CD4-positive, alpha-beta memory T cell (primary cell): ENCODE measurements around the gene RRAS2. TPM values are rescaled to one million over a fixed set of nuclear protein-coding genes. Genes with fewer than 3 reads are reported as not detected.
"Not testable (repeated sequence)": the region's sequence is repeated elsewhere in the genome, so short reads cannot be mapped to it uniquely, and the experiment has no call there.

Experiments used
- CTCF ChIA-PET: fragments of 350-600 bp; sonication (Branson Sonifier 250); formaldehyde crosslinking; loops from one replicate; lab custom pipeline; 2021; ENCODE audit warnings: inconsistent platforms; ENCODE audit not compliant: partially characterized antibody; lab: Charles Lee
- POLR2A ChIA-PET: fragments of 350-600 bp; sonication (Branson Sonifier 250); formaldehyde crosslinking; loops from one replicate; lab custom pipeline; 2021; ENCODE audit not compliant: partially characterized antibody; lab: Charles Lee
- DNase-seq, 5 donors: peaks; one replicate each; pipeline versions ENCODE4 v3.0.0 to v3.0.0-alpha.2; 2020 to 2022; ENCODE audit warnings: mixed read lengths in 1 of 5
- H3K27ac ChIP-seq: one replicate; pipeline ENCODE4 v1.7.0; 2013; ENCODE audit warnings: low read depth, low read length
- H3K27me3 ChIP-seq: 2 replicates; pipeline ENCODE4 v1.7.0; 2013; ENCODE audit warnings: mild to moderate bottlenecking, low read length, moderate library complexity; ENCODE audit not compliant: insufficient read depth
- H3K36me3 ChIP-seq: 2 replicates; pipeline ENCODE4 v1.7.0; 2013; ENCODE audit warnings: mild to moderate bottlenecking, low read length, moderate library complexity; ENCODE audit not compliant: insufficient read depth
- H3K4me1 ChIP-seq: 2 replicates; pipeline ENCODE4 v1.7.0; 2013; ENCODE audit warnings: mild to moderate bottlenecking, low read length, moderate library complexity; ENCODE audit not compliant: insufficient read depth
- H3K4me3 ChIP-seq, 2 donors: one replicate each; pipeline ENCODE4 v1.7.0; 2013; ENCODE audit warnings: low read length in 2 of 2, mild to moderate bottlenecking in 1 of 2
- H3K9me3 ChIP-seq, 2 donors: one replicate each; pipeline ENCODE4 v1.7.0; 2013; ENCODE audit warnings: low read length in 2 of 2, control low read depth in 1 of 2; ENCODE audit not compliant: control insufficient read depth in 1 of 2
- H3K27ac Mint-ChIP-seq, 7 donors: one replicate each; pipeline ENCODE4 v1.8.0; 2020 to 2021; ENCODE audit warnings: mixed read lengths in 7 of 7, mild to moderate bottlenecking in 6 of 7, inconsistent platforms in 3 of 7, moderate library complexity in 3 of 7
- H3K27me3 Mint-ChIP-seq, 2 donors: one replicate each; pipeline ENCODE4 v1.8.0; 2020 to 2021; ENCODE audit warnings: mixed read lengths in 2 of 2
- H3K36me3 Mint-ChIP-seq, 2 donors: one replicate each; pipeline ENCODE4 v1.8.0; 2020 to 2021; ENCODE audit warnings: mixed read lengths in 2 of 2, inconsistent platforms in 1 of 2, mild to moderate bottlenecking in 1 of 2
- H3K4me1 Mint-ChIP-seq, 4 donors: one replicate each; pipeline ENCODE4 v1.8.0; 2020 to 2021; ENCODE audit warnings: mixed read lengths in 4 of 4, mild to moderate bottlenecking in 1 of 4
- H3K4me3 Mint-ChIP-seq, 8 donors: one replicate each; pipeline ENCODE4 v1.8.0; 2020 to 2021; ENCODE audit warnings: mixed read lengths in 8 of 8, mild to moderate bottlenecking in 7 of 8, moderate library complexity in 6 of 8, inconsistent platforms in 3 of 8
- H3K9me3 Mint-ChIP-seq, 8 donors: one replicate each; pipeline ENCODE4 v1.8.0; 2020 to 2021; ENCODE audit warnings: mixed read lengths in 8 of 8, mild to moderate bottlenecking in 5 of 8, inconsistent platforms in 3 of 8, moderate library complexity in 1 of 8
- intact Hi-C: fragments of 100-400 bp; cut with micrococcal nuclease; formaldehyde crosslinking; loops from one replicate; pipeline ENCODE4 v1.15.1; 2023
- polyA plus RNA-seq, 2 donors: library from polyadenylated mRNA; unstranded; fragments of 300-500 nt; fragmentation: Illumina TruSeq; gene quantifications; one replicate each; pipeline ENCODE4 v1.2.3, GENCODE V29; 2021
- total RNA-seq, 2 experiments: library from RNA; stranded (reverse); gene quantifications; one replicate each; pipeline ENCODE4 v1.2.3, GENCODE V29; 2021

Gene RRAS2
- total and polyA plus RNA-seq, 4 experiments from 2014 or later = 11.4 to 12.5 (median 11.6) TPM

DNA sequence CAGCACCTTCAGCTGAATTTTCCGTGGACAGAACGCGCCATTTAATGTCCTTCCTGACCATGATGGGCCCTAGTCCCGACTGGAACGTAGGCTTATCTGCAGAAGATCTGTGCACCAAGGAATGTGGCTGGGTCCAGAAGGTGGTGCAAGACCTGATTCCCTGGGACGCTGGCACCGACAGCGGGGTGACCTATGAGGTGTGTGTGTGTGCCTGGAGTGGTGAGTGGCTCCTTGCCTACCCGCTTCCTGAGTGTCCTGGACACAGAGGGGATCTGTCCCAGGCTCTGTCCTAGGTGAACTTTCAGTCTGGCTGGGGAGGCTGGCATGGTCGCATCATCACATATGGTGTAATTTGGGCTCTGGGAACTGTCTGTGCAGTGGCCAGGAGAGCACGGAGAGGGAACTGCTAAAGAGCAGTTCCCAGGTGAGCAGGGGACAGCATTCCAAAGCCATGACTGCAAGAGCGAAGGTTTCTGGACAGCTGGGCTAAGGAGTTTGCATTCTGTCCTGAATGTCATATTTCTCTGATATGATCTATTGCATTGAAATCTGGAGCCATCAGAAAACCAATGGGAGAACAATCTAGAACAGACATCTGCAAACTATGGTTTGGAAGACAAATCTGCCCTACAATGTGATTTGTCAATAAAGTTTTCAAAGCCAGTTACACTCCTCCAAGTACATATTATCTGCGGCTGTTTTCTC, 104.3 kb downstream of the RRAS2 start:
- ChIA-PET CTCF (interaction anchor here (0.8 to 10.7 kb wide), 3 partner anchors 201 to 482 kb away, joined by 3 to 299 read pairs (median 3); no protein-coding TSS in a partner anchor), POLR2A (interaction anchor here (0.6 kb wide), 1 partner anchor 9 kb away, joined by 3 read pairs; no protein-coding TSS in a partner anchor)
- DNase-seq = no peak
- Histone ChIP-seq H3K4me3 (no peak overlapping the region), H3K9me3 (no peaks in the 10 kb centered on the region), H3K27ac (no peak overlapping the region), H3K27me3 (no peaks in the 10 kb centered on the region), H3K4me1 (no peaks in the 10 kb centered on the region), H3K36me3 (no peaks in the 10 kb centered on the region)
- H3K4me1 Mint-ChIP-seq = no peaks in the 10 kb centered on the region
- no peaks in the 10 kb centered on the region for H3K9me3 Mint-ChIP-seq
- H3K4me3 Mint-ChIP-seq = no peak overlapping the region
- H3K27ac Mint-ChIP-seq = no peak overlapping the region
- H3K27me3 Mint-ChIP-seq = no peaks in the 10 kb centered on the region
- intact Hi-C loops = no loop called here
- H3K36me3 Mint-ChIP-seq = peaks cover 0 to 7% of the 10 kb centered on the region in 2 donors

DNA sequence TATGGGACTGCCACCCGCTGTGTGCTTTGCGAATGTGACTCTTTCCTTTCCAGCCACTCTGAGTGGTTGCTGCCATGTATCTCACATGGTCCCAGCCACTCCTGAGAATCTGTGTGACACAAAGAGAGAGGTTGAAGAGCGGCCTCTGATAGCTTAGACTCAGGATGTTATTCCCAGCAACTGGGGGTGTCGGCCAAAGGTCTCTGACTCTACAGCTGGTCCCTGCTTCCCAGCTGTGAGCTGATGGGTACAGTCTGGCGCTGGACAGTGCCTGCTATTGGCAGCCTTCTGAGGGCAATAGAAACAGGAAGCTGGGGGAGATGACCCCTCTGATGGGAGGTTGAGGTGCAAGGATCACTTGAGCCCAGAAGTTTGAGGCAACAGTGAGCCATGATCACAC, 105.1 kb downstream of the RRAS2 start:
- ChIA-PET POLR2A (interaction anchor here (0.6 kb wide), 1 partner anchor 10 kb away, joined by 3 read pairs; no protein-coding TSS in a partner anchor), CTCF (interaction anchor here (0.8 to 10.7 kb wide), 5 partner anchors 8 to 481 kb away, joined by 3 to 299 read pairs (median 3); no protein-coding TSS in a partner anchor)
- Mint-ChIP-seq H3K4me1 (peaks cover 5 to 8% (median 7%) of the 10 kb centered on the region in 4 donors), H3K27ac (peak overlapping the region in 2 of 7 donors; percentile 23 to 56), H3K36me3 (peaks cover 0 to 7% of the 10 kb centered on the region in 2 donors), H3K9me3 (no peaks in the 10 kb centered on the region), H3K27me3 (no peaks in the 10 kb centered on the region), H3K4me3 (no peak overlapping the region)
- Histone ChIP-seq H3K27me3 (no peaks in the 10 kb centered on the region), H3K9me3 (no peaks in the 10 kb centered on the region), H3K27ac (no peak overlapping the region), H3K36me3 (no peaks in the 10 kb centered on the region), H3K4me3 (no peak overlapping the region), H3K4me1 (peaks cover 6% of the 10 kb centered on the region)
- DNase-seq = no peak
- intact Hi-C loops = no loop called here

DNA sequence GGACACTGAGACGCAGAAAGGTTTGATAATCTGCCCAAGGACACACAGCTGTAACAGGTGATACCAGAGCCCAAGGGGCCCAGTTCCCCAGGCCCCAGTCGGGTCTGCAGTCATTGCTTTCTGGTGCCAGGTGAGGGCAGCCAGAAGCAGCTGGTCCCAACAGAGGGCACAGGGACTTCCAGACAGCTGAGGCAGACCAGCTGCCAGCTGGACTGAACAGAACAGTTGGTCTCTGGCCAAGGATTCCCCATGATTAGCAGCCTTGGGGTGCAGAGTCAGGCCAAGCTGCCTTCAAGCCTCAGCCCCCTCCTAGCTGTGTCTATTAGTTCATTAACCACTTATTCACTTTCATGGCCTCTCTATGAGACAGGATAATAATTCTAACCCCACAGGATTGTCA, 105.6 kb downstream of the RRAS2 start:
- H3K27ac Mint-ChIP-seq = no peak overlapping the region

DNA sequence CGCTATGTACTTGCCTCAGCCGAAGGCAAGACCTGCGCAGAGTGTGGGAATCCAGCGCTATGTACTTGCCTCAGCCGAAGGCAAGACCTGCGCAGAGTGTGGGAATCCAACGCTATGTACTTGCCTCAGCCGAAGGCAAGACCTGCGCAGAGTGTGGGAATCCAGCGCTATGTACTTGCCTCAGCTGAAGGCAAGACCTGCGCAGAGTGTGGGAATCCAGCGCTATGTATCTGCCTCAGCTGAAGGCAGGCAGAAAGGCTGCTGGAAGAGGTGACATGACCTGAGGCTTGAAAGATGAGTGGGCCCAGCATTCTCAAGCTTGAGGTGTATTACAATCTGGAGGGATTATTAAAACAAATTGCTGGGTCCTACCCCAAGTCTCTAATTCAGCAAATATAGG, 106.5 kb downstream of the RRAS2 start:
- H3K27ac Mint-ChIP-seq, intact Hi-C loops, H3K36me3 ChIP-seq, H3K36me3 Mint-ChIP-seq, H3K27ac ChIP-seq, DNase-seq, POLR2A ChIA-PET, H3K27me3 Mint-ChIP-seq, H3K9me3 Mint-ChIP-seq, H3K27me3 ChIP-seq, H3K9me3 ChIP-seq, H3K4me3 Mint-ChIP-seq, H3K4me3 ChIP-seq: not testable (repeated sequence)
- H3K4me1 Mint-ChIP-seq = peaks cover 17 to 21% (median 20%) of the 10 kb centered on the region in 4 donors
- H3K4me1 ChIP-seq = peaks cover 18% of the 10 kb centered on the region
- CTCF ChIA-PET = interaction anchor here (1.3 to 10.7 kb wide), 3 partner anchors 203 to 480 kb away, joined by 3 to 299 read pairs (median 38); no protein-coding TSS in a partner anchor

More for the DNA sequence above, 105.6 kb downstream of the RRAS2 start:
- Mint-ChIP-seq H3K4me3 (no peak overlapping the region), H3K36me3 (peaks cover 0 to 7% of the 10 kb centered on the region in 2 donors), H3K4me1 (peaks cover 10 to 12% (median 11%) of the 10 kb centered on the region in 4 donors), H3K27me3 (no peaks in the 10 kb centered on the region), H3K9me3 (no peaks in the 10 kb centered on the region)
- H3K27me3 ChIP-seq = no peaks in the 10 kb centered on the region
- ChIA-PET CTCF (interaction anchor here (0.8 to 10.7 kb wide), 5 partner anchors 8 to 480 kb away, joined by 3 to 299 read pairs (median 3); no protein-coding TSS in a partner anchor), POLR2A (no interaction called here)
- no peaks in the 10 kb centered on the region for H3K36me3 ChIP-seq
- no peaks in the 10 kb centered on the region for H3K9me3 ChIP-seq
- no peak overlapping the region for H3K4me3 ChIP-seq
- no peak for DNase-seq
- H3K4me1 ChIP-seq = peaks cover 10% of the 10 kb centered on the region
- H3K27ac ChIP-seq = no peak overlapping the region
- intact Hi-C loops = no loop called here

GRCh38 chr11:14251754-14252153, 107.2 kb downstream of the RRAS2 start:
- Mint-ChIP-seq H3K4me1 (peaks cover 19 to 25% (median 23%) of the 10 kb centered on the region in 4 donors), H3K9me3 (no peaks in the 10 kb centered on the region), H3K27me3 (no peaks in the 10 kb centered on the region), H3K27ac (no peak overlapping the region), H3K36me3 (peaks cover 0 to 7% of the 10 kb centered on the region in 2 donors), H3K4me3 (no peak overlapping the region)
- DNase-seq = no peak
- intact Hi-C loops = no loop called here
- ChIA-PET CTCF (interaction anchor here (0.8 to 10.7 kb wide), 7 partner anchors 203 to 479 kb away, joined by 3 to 299 read pairs (median 3); no protein-coding TSS in a partner anchor), POLR2A (interaction anchor here (1.3 kb wide), 1 partner anchor 479 kb away, joined by 3 read pairs; no protein-coding TSS in a partner anchor)
- H3K9me3 ChIP-seq = no peaks in the 10 kb centered on the region
- no peaks in the 10 kb centered on the region for H3K36me3 ChIP-seq
- no peak overlapping the region for H3K4me3 ChIP-seq
- no peak overlapping the region for H3K27ac ChIP-seq
- H3K4me1 ChIP-seq = peaks cover 18% of the 10 kb centered on the region
- H3K27me3 ChIP-seq = no peaks in the 10 kb centered on the region

DNA sequence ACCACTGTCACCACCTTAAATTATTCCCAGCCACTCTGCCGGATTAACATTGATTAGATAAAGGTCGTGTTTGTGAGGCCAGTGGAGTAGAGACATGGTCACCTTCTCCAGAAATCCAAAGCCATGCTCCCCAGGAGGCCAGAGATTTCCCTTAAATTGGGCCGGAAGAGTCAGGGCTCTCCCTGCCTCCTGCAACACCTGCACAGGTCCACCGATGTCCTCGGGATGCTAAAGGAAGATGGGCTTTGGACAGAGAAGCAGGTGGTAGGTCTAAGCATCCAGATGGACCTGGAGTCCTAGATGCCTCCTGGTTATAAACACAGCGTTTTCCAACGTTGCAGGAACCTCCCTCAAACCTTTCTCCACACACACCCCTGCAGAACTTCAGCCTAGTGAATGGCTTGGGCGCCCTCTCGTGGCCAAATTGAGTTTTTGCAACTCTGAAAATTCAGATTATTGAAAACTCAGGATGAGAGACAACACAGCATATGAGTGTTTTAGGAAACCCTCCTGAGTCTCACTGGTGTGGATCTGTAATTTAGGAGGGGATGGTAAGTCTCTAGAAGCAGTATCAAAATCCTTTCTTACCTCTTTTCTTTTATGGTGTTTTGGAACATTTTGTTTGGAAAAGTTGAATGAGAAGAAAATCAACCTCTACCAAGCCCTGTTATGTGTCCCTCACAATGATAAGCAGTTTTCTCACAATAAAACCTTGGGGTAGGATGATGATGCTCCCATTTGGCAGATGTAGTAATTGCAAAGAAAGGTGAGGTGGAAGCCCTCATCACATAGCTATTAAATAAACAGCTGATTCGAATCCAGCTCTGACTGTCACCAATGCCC, 109.6 kb downstream of the RRAS2 start:
- POLR2A ChIA-PET = interaction anchor here (1.0 to 1.4 kb wide), 2 partner anchors 473 to 477 kb away, joined by 4 to 7 read pairs; no protein-coding TSS in a partner anchor
- Mint-ChIP-seq H3K9me3 (no peaks in the 10 kb centered on the region), H3K4me3 (peak overlapping the region; percentile 68 to 87 (median 72)), H3K27ac (peak overlapping the region in 5 of 7 donors; percentile 6 to 50 (median 38)), H3K4me1 (peaks cover 21 to 28% (median 24%) of the 10 kb centered on the region in 4 donors), H3K36me3 (no peaks in the 10 kb centered on the region), H3K27me3 (no peaks in the 10 kb centered on the region)
- H3K27ac ChIP-seq = no peak overlapping the region
- CTCF ChIA-PET = interaction anchor here (0.7 to 10.7 kb wide), 27 partner anchors 9 to 762 kb away, joined by 3 to 299 read pairs (median 4); partner anchors contain the start of gene SPON1
- H3K4me3 ChIP-seq = peak overlapping the region in 1 of 2 donors; percentile 42
- H3K27me3 ChIP-seq = no peaks in the 10 kb centered on the region
- H3K36me3 ChIP-seq = no peaks in the 10 kb centered on the region
- intact Hi-C loops = loop anchor here (1.0 to 2.0 kb wide), 6 partner anchors 59 to 477 kb away; no protein-coding TSS in a partner anchor
- peaks cover 18% of the 10 kb centered on the region for H3K4me1 ChIP-seq
- peak; percentile 56 to 69 (median 63) for DNase-seq
- no peaks in the 10 kb centered on the region for H3K9me3 ChIP-seq
